Endothelial cell of umbilical vein (primary cell): ENCODE results near the gene S100A11. TPM values are rescaled to one million over a fixed set of nuclear protein-coding genes. Genes with fewer than 3 reads are reported as not detected.

Experiments
- BruUV-seq: library from RNA; stranded (reverse); fragments of 400-500 nt; replicated peaks from 2 replicates; lab custom pipeline; 2021; lab: Mats Ljungman, UMichigan
- CTCF ChIA-PET: fragments of 300-600, 350-600 bp; sonication (Branson Sonifier 250); formaldehyde crosslinking; loops from one replicate; lab custom pipeline; 2021; ENCODE audit warnings: antibody characterized with exemption, inconsistent platforms; lab: Charles Lee
- POLR2A ChIA-PET: fragments of 300-600, 350-600 bp; sonication (Branson Sonifier 250); formaldehyde crosslinking; loops from one replicate; lab custom pipeline; 2021; ENCODE audit warnings: antibody characterized with exemption, inconsistent platforms; lab: Charles Lee
- DNase-seq: peaks from one replicate; pipeline ENCODE4 v3.0.0-alpha.2; 2011; ENCODE audit warnings: low read depth, low spot score
- FAIRE-seq: peaks from 2 replicates; lab custom pipeline; 2011; peaks lifted over from hg19 to GRCh38; lab: Jason Lieb, UNC
- H2AFZ ChIP-seq: 2 replicates; pipeline ENCODE4 v1.6.0; 2012; ENCODE audit warnings: low read depth, low read length, control low read depth, inconsistent platforms
- H3K27ac ChIP-seq: 2 replicates; pipeline ENCODE4 v1.5.1; 2011; ENCODE audit warnings: low read depth, mild to moderate bottlenecking, control low read depth, low read length, moderate library complexity; ENCODE audit not compliant: insufficient read depth
- H3K27me3 ChIP-seq, 2 experiments: 2 replicates each; pipeline versions ENCODE4 v1.6.0 to v1.6.1; 2011; ENCODE audit warnings: low read length in 2 of 2, mixed read lengths in 1 of 2; ENCODE audit not compliant: control insufficient read depth in 2 of 2, insufficient read depth in 2 of 2
- H3K36me3 ChIP-seq, 2 experiments: 2 replicates in 1 of 2; 3 replicates in 1 of 2; pipeline ENCODE4 v1.5.1; 2011; ENCODE audit warnings: low read length in 2 of 2, mild to moderate bottlenecking in 1 of 2, moderate library complexity in 1 of 2; ENCODE audit not compliant: control insufficient read depth in 2 of 2, insufficient read depth in 2 of 2; ENCODE audit errors: extremely low read depth in 1 of 2
- H3K4me1 ChIP-seq: 3 replicates; pipeline ENCODE4 v1.5.1; 2011; ENCODE audit warnings: mild to moderate bottlenecking, low read length; ENCODE audit not compliant: control insufficient read depth, insufficient read depth; ENCODE audit errors: extremely low read depth
- H3K4me2 ChIP-seq: 2 replicates; pipeline ENCODE4 v1.6.1; 2011; ENCODE audit warnings: low read length, control low read depth, mixed read lengths; ENCODE audit not compliant: insufficient read depth
- H3K4me3 ChIP-seq, 3 experiments: fragments of 200-600 bp in 1 of 3; sonication (generic), shearing (Covaris generic) in 1 of 3; replicated peaks in 1 of 3; 2 replicates each; pipeline ENCODE4 v1.5.1; 2011 to 2016; ENCODE audit warnings: control low read depth in 3 of 3, low read length in 3 of 3, mild to moderate bottlenecking in 2 of 3, inconsistent platforms in 1 of 3, low read depth in 1 of 3, moderate library complexity in 1 of 3; ENCODE audit not compliant: insufficient read depth in 1 of 3
- H3K79me2 ChIP-seq: 2 replicates; pipeline ENCODE4 v1.6.0; 2012; ENCODE audit warnings: low read length, inconsistent platforms; ENCODE audit not compliant: control insufficient read depth, insufficient read depth
- H3K9ac ChIP-seq: replicated peaks from 2 replicates; pipeline ENCODE3; 2011; ENCODE audit warnings: low read length, control low read depth; ENCODE audit not compliant: insufficient read depth; ENCODE audit errors: extremely low read depth
- H3K9me1 ChIP-seq: replicated peaks from 3 replicates; pipeline ENCODE4 v1.6.0; 2011; ENCODE audit warnings: mild to moderate bottlenecking, low read length; ENCODE audit not compliant: control insufficient read depth, insufficient read depth; ENCODE audit errors: extremely low read depth
- H3K9me3 ChIP-seq: replicated peaks from 2 replicates; pipeline ENCODE4 v1.5.1; 2012; ENCODE audit warnings: low read length, inconsistent platforms; ENCODE audit not compliant: control insufficient read depth, insufficient read depth
- H4K20me1 ChIP-seq: replicated peaks from 2 replicates; pipeline ENCODE3; 2011; ENCODE audit warnings: mild to moderate bottlenecking, low read length; ENCODE audit not compliant: control insufficient read depth, insufficient read depth; ENCODE audit errors: extremely low read depth
- CTCF ChIP-seq, 2 donors: IDR thresholded peaks; 1 replicate in 1 of 2; 2 replicates in 1 of 2; pipeline ENCODE4 v1.5.1; 2011; ENCODE audit warnings: low read length in 2 of 2, mild to moderate bottlenecking in 2 of 2, moderate library complexity in 2 of 2, control low read depth in 1 of 2, inconsistent platforms in 1 of 2, low read depth in 1 of 2; ENCODE audit not compliant: insufficient read depth in 1 of 2; ENCODE audit errors: extremely low read depth in 1 of 2
- EZH2 ChIP-seq: IDR thresholded peaks from 2 replicates; pipeline ENCODE4 v1.6.1; 2012; ENCODE audit warnings: borderline replicate concordance, low read depth, mild to moderate bottlenecking, moderate library complexity, low read length, inconsistent platforms; ENCODE audit not compliant: severe bottlenecking
- FOS ChIP-seq: IDR thresholded peaks from 2 replicates; pipeline ENCODE4 v1.6.1; 2011; ENCODE audit warnings: mild to moderate bottlenecking, low read length, moderate library complexity, borderline replicate concordance; ENCODE audit not compliant: insufficient read depth
- GATA2 ChIP-seq: IDR thresholded peaks from 2 replicates; pipeline ENCODE4 v1.7.0; 2011; ENCODE audit warnings: low read depth, mild to moderate bottlenecking, moderate library complexity, mixed read lengths, low read length; ENCODE audit not compliant: insufficient read length, insufficient read depth
- JUN ChIP-seq: IDR thresholded peaks from 2 replicates; pipeline ENCODE4 v1.6.1; 2011; ENCODE audit warnings: borderline replicate concordance, low read depth; ENCODE audit not compliant: insufficient read length, insufficient read depth
- MAX ChIP-seq: IDR thresholded peaks from 2 replicates; pipeline ENCODE4 v1.6.1; 2011; ENCODE audit not compliant: insufficient read depth, insufficient read length
- MYC ChIP-seq: IDR thresholded peaks from one replicate; pipeline ENCODE4 v1.6.1; 2011; ENCODE audit warnings: mild to moderate bottlenecking, low read depth, low read length
- POLR2A ChIP-seq: IDR thresholded peaks from 2 replicates; pipeline ENCODE4 v1.6.1; 2012; ENCODE audit warnings: low read depth, mild to moderate bottlenecking, control low read depth, low read length
- POLR2AphosphoS5 ChIP-seq: IDR thresholded peaks from 2 replicates; pipeline ENCODE4 v1.6.1; 2012; ENCODE audit warnings: low read depth, mild to moderate bottlenecking, control low read depth, low read length, moderate library complexity; ENCODE audit not compliant: insufficient read depth
- dilution Hi-C: fragments of 300-500 bp; cut with MboI; formaldehyde crosslinking; loops from one replicate; pipeline ENCODE4 v1.15.0; 2019; ENCODE audit warnings: low sequenced_read_pairs; ENCODE audit not compliant: extremely low pct_ligation_motif_present
- intact Hi-C: fragments of 100-400 bp; cut with micrococcal nuclease; formaldehyde crosslinking; loops from one replicate; pipeline ENCODE4 v1.10.0; 2022
- polyA plus RNA-seq, 4 experiments: library from polyadenylated mRNA; depleted of rRNA in 3 of 4; stranded (reverse) in 3 of 4; unstranded in 1 of 4; fragments of >200 nt; gene quantifications; 2 replicates each; pipeline versions ENCODE4 v1.2.1 to v1.2.3, GENCODE V29; 2011 to 2012; ENCODE audit warnings: missing spikeins in 1 of 4
- total RNA-seq: library from RNA; stranded (reverse); gene quantifications from 2 replicates; pipeline ENCODE4 v1.2.3, GENCODE V29; 2021

S100A11 gene
- total and polyA plus RNA-seq, 2 donors (not counting 3 experiments of a cell fraction or from before 2014, with no cell fraction given), result 497 to 505 TPM

GRCh38 chr1:152035539-152036266 lies 1.1 kb downstream of the S100A11 start:
- Histone ChIP-seq H3K4me3 (peak overlapping the region; percentile 55 to 99 (median 98)), H4K20me1 (no peaks in the 10 kb centered on the region), H2AFZ (no peak overlapping the region), H3K4me2 (peak overlapping the region; percentile 92), H3K9me1 (no peaks in the 10 kb centered on the region), H3K9me3 (no peaks in the 10 kb centered on the region), H3K4me1 (peaks cover 21% of the 10 kb centered on the region), H3K27ac (peak overlapping the region; percentile 81), H3K36me3 (peaks cover 10 to 13% of the 10 kb centered on the region in 2 experiments), H3K9ac (peak overlapping the region; percentile 97), H3K79me2 (peaks cover 34% of the 10 kb centered on the region), H3K27me3 (peaks cover 15 to 17% of the 10 kb centered on the region in 2 experiments)
- intact Hi-C loops, result no loop called here
- TSS peak; percentile 88 for BruUV-seq
- TF ChIP-seq GATA2 (no peak), POLR2A (no peak), FOS (no peak)
- FAIRE-seq, result no peak
- CTCF ChIA-PET, result interaction anchor here (1.8 to 2.1 kb wide), 6 partner anchors 12 to 423 kb away, joined by 5 to 9 read pairs (median 7); no protein-coding TSS in a partner anchor
- dilution Hi-C loops, result no loop called here
- POLR2A ChIA-PET, result no interaction called here
- DNase-seq, result peak; percentile 63

- peak overlapping the region; percentile 81 for H3K27ac ChIP-seq
- H2AFZ ChIP-seq, result peak overlapping the region; percentile 5
- H3K36me3 ChIP-seq, result peaks cover 10 to 13% of the 10 kb centered on the region in 2 experiments
- DNase-seq (peak; percentile 60), FAIRE-seq (peak; percentile 87)
- H3K9ac ChIP-seq, result peak overlapping the region; percentile 97
- peaks cover 7 to 10% of the 10 kb centered on the region in 2 experiments for H3K27me3 ChIP-seq
- ChIA-PET POLR2A (no interaction called here), CTCF (interaction anchor here (0.6 to 2.1 kb wide), 25 partner anchors 10 to 423 kb away, joined by 3 to 13 read pairs (median 6); partner anchors contain the start of gene S100A10)
- H3K4me1 ChIP-seq, result peaks cover 21% of the 10 kb centered on the region
- no peaks in the 10 kb centered on the region for H3K9me1 ChIP-seq
- peak overlapping the region; percentile 55 to 99 (median 98) for H3K4me3 ChIP-seq
- intact Hi-C loops, result loop anchor here (1.0 to 5.0 kb wide), 2 partner anchors 101 to 1957 kb away; partner anchors contain the start of gene RPS27
- H4K20me1 ChIP-seq, result no peaks in the 10 kb centered on the region
- peak overlapping the region; percentile 92 for H3K4me2 ChIP-seq
- no TSS peak for BruUV-seq
- H3K79me2 ChIP-seq, result peaks cover 34% of the 10 kb centered on the region
- dilution Hi-C loops, result no loop called here
- TF ChIP-seq MAX (no peak), POLR2AphosphoS5 (peak; percentile 37), FOS (no peak), MYC (no peak), GATA2 (peak; percentile 89), JUN (no peak), CTCF (IDR thresholded peaks at IDR 0.05; ENCODE audit: extremely low read depth in 1 of 2, insufficient read depth in 1 of 2, low read depth in 1 of 2, low read length in 2 of 2) (peak; percentile 66 to 74), EZH2 (no peak), POLR2A (peak; percentile 25)
- no peaks in the 10 kb centered on the region for H3K9me3 ChIP-seq
Measured at GRCh38 chr1:152034654-152035538, 1.9 kb downstream of the S100A11 start.
